GM21717 (cell line): ENCODE data around the gene CCDC117.

ENCODE experiments used
- ATAC-seq: cut with Tn5 transposase; IDR thresholded peaks from one replicate; pipeline ENCODE4 v1.9.1; 2021; ENCODE audit warnings: mild to moderate bottlenecking, moderate library complexity; ENCODE audit not compliant: unreplicated experiment

Gene CCDC117

DNA sequence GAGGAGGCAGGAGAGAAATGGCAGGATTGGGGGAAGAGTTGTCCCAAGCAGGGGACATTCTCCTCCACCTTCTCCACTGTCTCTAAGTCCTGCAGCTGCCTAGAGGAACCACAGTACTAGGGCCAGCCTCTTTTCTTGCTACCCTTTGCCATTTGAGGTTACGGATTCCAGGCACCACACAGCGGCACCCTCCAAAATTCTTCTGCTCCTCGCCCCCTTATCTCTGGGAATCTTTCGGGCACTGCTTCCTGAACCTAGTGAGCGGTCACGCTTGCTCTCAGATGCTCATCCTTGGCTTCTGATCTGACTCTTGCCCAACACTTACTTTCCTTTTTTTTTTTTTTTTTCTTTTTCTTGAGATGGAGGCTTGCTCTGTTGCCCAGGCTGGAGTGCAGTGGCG is 54.4 kb downstream of the CCDC117 start:
- ATAC-seq = no peak

DNA sequence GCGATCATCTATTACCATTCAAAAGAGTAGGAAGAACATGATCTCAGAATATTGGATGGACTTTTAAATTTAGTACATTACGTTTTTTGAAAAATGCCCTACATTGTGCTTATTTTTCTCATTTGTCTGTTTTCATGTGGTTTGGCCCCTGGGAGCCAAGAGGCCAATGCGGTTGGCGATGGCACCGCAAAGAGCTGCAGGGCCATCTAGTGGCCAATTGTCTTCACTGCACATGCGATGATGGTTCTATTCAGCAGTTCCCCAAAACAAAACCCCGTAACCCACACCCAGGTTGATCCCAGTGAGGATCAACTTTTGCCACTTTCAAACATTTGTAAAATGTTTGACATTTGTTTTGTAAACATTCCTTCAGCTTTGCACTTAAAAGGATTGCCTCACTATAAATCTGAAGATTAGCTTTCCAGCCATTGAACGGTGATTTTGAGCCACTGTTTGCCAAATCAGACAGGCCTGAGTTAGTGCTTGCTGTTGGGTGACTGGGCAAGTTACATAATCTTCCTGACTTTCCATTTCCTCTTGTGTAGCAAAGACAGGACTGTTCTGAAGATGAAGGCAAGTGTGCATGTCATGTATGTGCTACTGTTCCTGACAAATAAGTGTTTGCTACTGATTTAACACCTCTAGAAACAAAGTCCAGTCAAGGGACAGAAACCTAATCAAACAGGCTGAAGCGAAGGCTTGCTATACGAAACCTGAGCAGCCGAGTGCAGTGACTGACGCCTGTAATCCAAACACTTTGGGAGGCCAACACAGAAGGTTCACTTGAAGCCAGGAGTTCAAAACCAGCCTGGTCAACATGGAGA is 57.1 kb downstream of the CCDC117 start:
- ATAC-seq = no peak

DNA sequence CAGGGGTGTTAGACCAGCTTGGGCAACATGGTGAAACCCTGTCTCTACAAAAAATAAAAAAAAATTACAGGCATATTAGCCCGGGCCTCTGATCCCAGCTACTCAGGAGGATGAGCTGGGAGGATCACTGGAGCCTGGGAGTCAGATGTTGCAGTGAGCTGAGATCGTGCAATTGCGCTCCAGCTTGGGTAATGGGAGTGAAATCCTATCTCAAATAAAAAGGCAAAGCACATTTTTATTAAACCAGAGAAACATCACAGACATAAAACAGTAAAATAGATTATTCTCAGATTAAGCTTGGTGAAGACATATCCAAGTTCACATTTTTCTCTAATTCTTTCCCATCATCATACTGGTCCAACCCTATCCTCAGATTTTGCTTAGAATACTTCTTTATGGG is 57.9 kb downstream of the CCDC117 start:
- ATAC-seq = no peak

DNA sequence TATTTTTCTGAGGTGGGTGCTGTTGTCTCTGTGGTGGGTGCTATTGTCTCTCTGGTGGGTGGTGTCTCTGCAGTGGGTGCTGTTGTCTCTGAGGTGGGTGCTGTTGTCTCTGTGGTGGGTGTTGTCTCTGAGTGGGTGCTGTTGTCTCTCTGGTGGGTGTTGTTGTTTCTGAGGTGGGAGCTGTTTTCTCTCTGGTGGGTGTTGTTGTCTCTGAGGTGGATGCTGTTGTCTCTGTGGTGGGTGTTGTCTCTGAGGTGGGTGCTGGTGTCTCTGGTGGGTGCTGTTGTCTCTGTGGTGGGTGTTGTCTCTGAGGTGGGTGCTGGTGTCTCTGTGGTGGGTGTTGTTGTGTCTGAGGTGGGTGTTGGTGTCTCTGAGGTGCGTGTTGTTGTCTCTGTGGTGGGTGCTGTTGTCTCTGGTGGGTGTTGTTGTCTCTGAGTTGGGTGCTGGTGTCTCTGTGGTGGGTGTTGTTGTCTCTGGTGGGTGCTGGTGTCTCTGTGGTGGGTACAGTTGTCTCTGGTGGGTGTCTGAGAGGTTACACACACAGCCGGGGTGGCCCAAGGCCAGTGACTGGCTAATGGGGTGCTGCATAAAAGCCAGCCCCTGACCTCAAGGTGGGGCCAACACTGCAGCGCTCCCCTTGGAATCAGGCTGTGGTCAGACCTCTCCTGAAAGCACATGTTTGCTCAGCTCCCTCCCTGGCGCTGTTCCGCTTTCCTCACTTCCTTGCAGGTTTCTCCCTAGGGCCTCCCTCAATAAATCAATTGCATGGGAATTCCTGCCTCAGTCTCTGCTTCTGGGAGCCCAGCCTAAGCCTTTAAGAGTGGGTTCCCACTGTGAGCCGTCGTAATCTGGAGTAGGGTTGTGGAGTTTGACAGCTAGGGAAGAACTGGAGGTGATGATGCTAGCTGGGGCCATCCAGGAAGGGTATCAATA is 58.9 kb downstream of the CCDC117 start:
- no peak for ATAC-seq

DNA sequence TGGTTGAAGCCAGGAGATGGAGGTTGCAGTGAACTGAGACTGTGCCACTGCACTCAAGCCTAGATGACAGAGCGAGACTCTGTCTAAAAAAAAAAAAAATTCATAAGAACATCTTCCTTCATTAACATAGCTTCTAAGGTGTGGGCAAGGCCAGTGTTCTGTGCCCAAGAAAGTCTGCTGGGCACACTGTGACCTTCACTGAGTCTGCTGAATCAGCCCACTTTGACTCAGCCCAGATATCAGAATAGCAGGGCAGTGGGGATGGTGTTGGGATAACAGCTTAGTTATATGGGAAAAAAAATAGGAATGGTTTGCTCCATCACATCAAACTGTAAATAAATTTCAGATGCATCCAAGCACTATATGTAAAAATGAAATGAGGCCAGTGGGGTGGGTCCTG is 60.2 kb downstream of the CCDC117 start:
- ATAC-seq = no peak

DNA sequence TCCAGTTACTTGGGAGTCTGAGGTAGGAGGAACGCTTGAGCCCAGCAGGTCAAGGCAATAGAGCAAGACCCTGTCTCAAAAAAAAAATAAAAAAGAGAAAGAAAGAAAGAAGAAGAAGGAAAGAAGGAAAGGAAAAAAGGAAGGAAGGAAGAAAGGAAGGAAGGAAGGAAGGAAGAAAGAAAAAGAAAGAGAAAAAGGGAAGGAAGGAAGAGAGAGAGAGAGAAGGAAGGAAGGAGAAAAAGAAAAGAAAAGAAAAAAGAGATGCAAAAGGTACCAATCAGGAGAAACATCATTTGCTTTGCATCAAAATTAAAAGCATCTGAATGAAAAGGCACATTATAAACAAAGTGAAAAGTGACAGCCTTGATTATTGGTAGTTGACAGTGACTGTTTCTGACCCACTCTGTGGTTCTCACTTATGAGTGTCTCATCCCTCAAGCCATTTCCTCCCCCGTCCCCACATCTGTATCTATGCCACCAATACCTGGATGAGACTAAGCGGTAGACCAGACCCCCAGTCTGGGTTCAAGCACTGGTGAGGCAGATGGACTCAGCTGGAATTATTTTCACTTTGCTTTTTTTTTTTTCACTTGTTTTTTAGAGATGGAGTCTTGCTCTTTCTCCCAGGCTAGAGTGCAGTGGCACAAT is 60.9 kb downstream of the CCDC117 start:
- ATAC-seq = no peak

DNA sequence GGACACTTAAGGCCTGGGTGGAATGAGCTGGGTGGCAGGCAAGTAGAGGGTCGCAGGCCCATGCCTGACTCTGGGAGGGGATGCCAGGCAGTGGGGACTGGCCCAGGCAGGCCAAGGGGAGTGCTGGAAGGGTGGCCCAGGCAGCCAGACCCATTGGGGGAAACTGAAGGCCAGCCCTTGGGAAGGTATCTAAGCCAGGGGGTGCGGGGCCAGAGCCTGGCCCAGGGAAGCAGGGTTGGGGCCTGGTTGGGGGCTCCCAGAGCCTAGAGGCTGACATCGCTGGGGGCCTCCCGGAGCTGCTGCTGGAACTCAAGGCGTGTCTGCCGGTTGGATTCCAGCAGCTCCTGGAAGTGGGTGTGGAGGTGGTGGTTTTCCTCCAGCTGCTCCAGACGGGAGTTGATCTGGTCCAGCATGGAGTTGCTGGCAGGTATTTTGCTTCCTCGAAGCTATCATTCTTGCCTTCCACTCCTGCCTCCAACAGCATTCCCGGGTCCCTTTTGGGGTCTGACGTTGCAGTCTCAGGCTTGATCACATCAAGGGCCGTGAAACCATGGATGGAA is 63.2 kb downstream of the CCDC117 start:
- ATAC-seq = no peak

DNA sequence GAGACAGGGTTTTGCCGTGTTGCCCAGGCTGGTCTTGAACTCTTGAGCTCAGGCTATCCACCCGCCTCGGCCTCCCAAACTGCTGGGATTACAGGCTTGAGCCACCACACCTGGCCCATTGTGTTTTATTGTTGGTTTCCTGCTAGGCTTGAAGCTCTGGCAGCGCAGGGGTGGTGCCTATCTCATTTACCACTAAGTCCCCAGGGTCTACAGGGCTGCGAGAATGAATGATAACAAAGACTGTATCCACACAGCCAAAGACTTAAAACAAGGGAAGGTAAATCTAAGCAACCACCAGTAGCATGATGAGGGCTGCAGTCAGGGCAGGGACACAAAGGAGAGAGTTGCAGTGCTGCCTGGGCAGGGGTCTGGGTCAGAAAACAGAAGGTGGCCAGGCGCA is 65.1 kb downstream of the CCDC117 start:
- ATAC-seq = no peak
